ENCODE results near the gene FBLN5. TPM values are rescaled to one million over a fixed set of nuclear protein-coding genes. Genes with fewer than 3 reads are reported as not detected.

Gene FBLN5
- total RNA-seq, 1 experiment from 2014 or later: not detected

DNA sequence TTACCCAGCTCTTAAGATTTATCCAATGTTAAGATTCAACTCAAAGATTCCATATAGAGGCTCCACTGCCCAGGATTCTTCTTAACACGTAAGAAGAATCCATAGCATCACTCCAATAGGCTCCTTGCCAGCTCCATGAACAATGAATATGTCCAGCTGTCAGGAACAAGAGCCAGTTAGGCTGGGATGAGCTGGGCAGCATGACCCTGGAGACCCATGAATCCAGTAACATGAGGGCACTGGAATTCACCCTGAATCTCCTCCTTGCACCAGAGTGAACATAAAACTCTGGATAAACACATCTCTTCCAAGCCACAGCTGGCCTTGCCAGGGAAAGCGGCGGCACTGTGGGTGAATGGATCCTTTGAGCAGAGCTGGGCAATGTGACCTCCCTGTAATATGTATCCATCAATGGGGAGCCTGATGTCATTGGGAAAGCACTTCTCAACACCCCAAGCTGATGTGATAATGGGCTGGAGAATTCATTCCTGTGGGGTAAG lies 55.7 kb downstream of the FBLN5 start:
- BruUV-seq (replicated peaks): no TSS peak
- intact Hi-C loops (cut with micrococcal nuclease; ENCODE audit: unreplicated experiment): no loop called here

DNA sequence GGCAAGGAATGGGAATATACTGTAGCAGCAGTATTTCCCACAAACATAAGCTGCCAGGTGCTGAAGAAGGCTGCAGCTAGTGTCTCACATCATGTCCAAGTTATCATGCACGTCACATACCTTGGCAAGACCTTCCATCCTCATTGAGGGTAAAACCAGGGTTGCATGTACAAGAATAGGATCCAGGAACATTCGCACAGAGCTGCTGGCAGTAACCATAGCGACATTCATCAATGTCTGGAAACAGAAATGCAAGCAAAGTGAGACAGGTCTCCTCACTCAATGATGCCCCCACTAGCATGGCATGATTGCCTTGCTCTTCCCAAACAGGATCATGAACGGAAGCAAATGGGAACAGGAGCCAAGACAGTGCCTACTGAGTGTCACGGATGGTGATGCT lies 56.4 kb downstream of the FBLN5 start:
- CTCF ChIA-PET: no interaction called here
- no TSS peak for BruUV-seq (replicated peaks)

More for the DNA sequence above, 55.7 kb downstream of the FBLN5 start:
- ChIA-PET POLR2A (ENCODE audit: unreplicated experiment) (no interaction called here), CTCF (no interaction called here)
- Histone ChIP-seq H3K27ac (no peak overlapping the region), H3K79me2 (ENCODE audit: low read depth) (no peaks in the 10 kb centered on the region), H3K4me2 (no peak overlapping the region), H3K27me3 (ENCODE audit: insufficient read depth, low read depth) (no peaks in the 10 kb centered on the region), H2AFZ (no peak overlapping the region), H3K36me3 (ENCODE audit: low read depth) (no peaks in the 10 kb centered on the region), H3K9me2 (ENCODE audit: insufficient read depth) (no peaks in the 10 kb centered on the region), H3K4me3 (no peak overlapping the region), H3F3A (ENCODE audit: insufficient read depth, low read depth) (no peaks in the 10 kb centered on the region), H3K9me3 (ENCODE audit: insufficient read depth, low read depth) (no peaks in the 10 kb centered on the region), H3K4me1 (replicated peaks; ENCODE audit: insufficient read depth) (no peaks in the 10 kb centered on the region), H4K20me1 (ENCODE audit: insufficient read depth) (no peaks in the 10 kb centered on the region)
- no peak for DNase-seq
- TF ChIP-seq EZH2 (IDR thresholded peaks at IDR 0.05; ENCODE audit: low read depth): no peak
- TF ChIP-seq, protein P1, sequence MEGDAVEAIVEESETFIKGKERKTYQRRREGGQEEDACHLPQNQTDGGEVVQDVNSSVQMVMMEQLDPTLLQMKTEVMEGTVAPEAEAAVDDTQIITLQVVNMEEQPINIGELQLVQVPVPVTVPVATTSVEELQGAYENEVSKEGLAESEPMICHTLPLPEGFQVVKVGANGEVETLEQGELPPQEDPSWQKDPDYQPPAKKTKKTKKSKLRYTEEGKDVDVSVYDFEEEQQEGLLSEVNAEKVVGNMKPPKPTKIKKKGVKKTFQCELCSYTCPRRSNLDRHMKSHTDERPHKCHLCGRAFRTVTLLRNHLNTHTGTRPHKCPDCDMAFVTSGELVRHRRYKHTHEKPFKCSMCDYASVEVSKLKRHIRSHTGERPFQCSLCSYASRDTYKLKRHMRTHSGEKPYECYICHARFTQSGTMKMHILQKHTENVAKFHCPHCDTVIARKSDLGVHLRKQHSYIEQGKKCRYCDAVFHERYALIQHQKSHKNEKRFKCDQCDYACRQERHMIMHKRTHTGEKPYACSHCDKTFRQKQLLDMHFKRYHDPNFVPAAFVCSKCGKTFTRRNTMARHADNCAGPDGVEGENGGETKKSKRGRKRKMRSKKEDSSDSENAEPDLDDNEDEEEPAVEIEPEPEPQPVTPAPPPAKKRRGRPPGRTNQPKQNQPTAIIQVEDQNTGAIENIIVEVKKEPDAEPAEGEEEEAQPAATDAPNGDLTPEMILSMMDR (conservative IDR thresholded peaks at IDR 0.05): no peak

DNA sequence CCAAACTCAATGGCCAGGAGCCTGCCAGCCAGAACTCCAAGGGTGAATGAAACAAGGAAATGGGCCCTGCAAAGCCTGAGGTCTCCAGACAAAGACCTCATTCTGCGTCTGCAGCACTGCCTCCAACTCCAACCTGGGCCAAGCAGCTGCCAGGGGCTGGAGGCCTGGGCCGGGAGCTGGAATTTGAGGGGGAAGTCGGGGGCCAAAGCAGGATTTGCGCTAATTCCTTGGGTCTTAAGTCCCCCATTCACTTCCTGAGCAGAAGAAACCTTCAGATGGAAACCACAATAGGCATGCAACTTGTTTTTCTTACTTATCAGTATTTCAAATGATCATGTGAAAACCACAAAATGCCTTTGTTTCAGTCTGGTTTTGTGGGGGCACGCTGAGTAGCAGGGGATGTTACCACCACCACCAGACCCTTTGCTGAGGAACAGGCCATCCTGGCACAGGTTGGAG lies 57.2 kb downstream of the FBLN5 start:
- no peak for DNase-seq
- H3K79me2 ChIP-seq (ENCODE audit: low read depth): no peaks in the 10 kb centered on the region
- ChIA-PET CTCF (no interaction called here), POLR2A (ENCODE audit: unreplicated experiment) (no interaction called here)
- no peaks in the 10 kb centered on the region for H3F3A ChIP-seq (ENCODE audit: insufficient read depth, low read depth)
- no peaks in the 10 kb centered on the region for H3K4me1 ChIP-seq (replicated peaks; ENCODE audit: insufficient read depth)
- no peaks in the 10 kb centered on the region for H3K9me2 ChIP-seq (ENCODE audit: insufficient read depth)
- TF ChIP-seq, protein P1 (conservative IDR thresholded peaks at IDR 0.05): no peak
- TF ChIP-seq EZH2 (IDR thresholded peaks at IDR 0.05; ENCODE audit: low read depth): no peak
- H3K9me3 ChIP-seq (ENCODE audit: insufficient read depth, low read depth): no peaks in the 10 kb centered on the region
- no peak overlapping the region for H3K4me2 ChIP-seq
- no peak overlapping the region for H3K4me3 ChIP-seq
- no peak overlapping the region for H2AFZ ChIP-seq
- no peaks in the 10 kb centered on the region for H4K20me1 ChIP-seq (ENCODE audit: insufficient read depth)
- H3K27ac ChIP-seq: no peak overlapping the region
- H3K36me3 ChIP-seq (ENCODE audit: low read depth): no peaks in the 10 kb centered on the region
- intact Hi-C loops (cut with micrococcal nuclease; ENCODE audit: unreplicated experiment): no loop called here
- H3K27me3 ChIP-seq (ENCODE audit: insufficient read depth, low read depth): no peaks in the 10 kb centered on the region
- no TSS peak for BruUV-seq (replicated peaks)

More for the DNA sequence above, 56.4 kb downstream of the FBLN5 start:
- Histone ChIP-seq H3K4me3 (no peak overlapping the region), H2AFZ (no peak overlapping the region), H3K27me3 (ENCODE audit: insufficient read depth, low read depth) (no peaks in the 10 kb centered on the region), H3K9me3 (ENCODE audit: insufficient read depth, low read depth) (no peaks in the 10 kb centered on the region), H3K27ac (no peak overlapping the region), H3K4me2 (no peak overlapping the region), H3K9me2 (ENCODE audit: insufficient read depth) (no peaks in the 10 kb centered on the region), H3F3A (ENCODE audit: insufficient read depth, low read depth) (no peaks in the 10 kb centered on the region), H4K20me1 (ENCODE audit: insufficient read depth) (no peaks in the 10 kb centered on the region), H3K36me3 (ENCODE audit: low read depth) (no peaks in the 10 kb centered on the region), H3K79me2 (ENCODE audit: low read depth) (no peaks in the 10 kb centered on the region), H3K4me1 (replicated peaks; ENCODE audit: insufficient read depth) (no peaks in the 10 kb centered on the region)
- intact Hi-C loops (cut with micrococcal nuclease; ENCODE audit: unreplicated experiment): no loop called here
- no peak for DNase-seq
- TF ChIP-seq, protein P1 (conservative IDR thresholded peaks at IDR 0.05): no peak
- TF ChIP-seq EZH2 (IDR thresholded peaks at IDR 0.05; ENCODE audit: low read depth): no peak
- POLR2A ChIA-PET (ENCODE audit: unreplicated experiment): no interaction called here

All from PC-9 (cell line).